Stimulated activated CD8-positive, alpha-beta memory T cell treated with anti-CD3 and anti-CD28 coated beads, Interleukin-2, amount 100 ng/mL, for 48 hours (primary cell): ENCODE measurements around the gene EPM2AIP1.
"Not testable (repeated sequence)": the region's sequence is repeated elsewhere in the genome, so short reads cannot be mapped to it uniquely, and the experiment has no call there.

Experiments used
- DNase-seq, 2 donors: peaks; one replicate each; pipeline ENCODE4 v3.0.0-alpha.2; 2020; ENCODE audit warnings: low read depth in 2 of 2

The EPM2AIP1 gene

DNA sequence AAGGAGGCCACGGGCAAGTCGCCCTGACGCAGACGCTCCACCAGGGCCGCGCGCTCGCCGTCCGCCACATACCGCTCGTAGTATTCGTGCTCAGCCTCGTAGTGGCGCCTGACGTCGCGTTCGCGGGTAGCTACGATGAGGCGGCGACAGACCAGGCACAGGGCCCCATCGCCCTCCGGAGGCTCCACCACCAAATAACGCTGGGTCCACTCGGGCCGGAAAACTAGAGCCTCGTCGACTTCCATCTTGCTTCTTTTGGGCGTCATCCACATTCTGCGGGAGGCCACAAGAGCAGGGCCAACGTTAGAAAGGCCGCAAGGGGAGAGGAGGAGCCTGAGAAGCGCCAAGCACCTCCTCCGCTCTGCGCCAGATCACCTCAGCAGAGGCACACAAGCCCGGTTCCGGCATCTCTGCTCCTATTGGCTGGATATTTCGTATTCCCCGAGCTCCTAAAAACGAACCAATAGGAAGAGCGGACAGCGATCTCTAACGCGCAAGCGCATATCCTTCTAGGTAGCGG lies at the start of gene EPM2AIP1:
EPM2AIP1 (minus strand) TSS at position 326 of the 520 bp plus-strand sequence; CDS start at position 272, 54 bp downstream.
- DNase-seq: peak in 1 of 2 donors; percentile 82

DNA sequence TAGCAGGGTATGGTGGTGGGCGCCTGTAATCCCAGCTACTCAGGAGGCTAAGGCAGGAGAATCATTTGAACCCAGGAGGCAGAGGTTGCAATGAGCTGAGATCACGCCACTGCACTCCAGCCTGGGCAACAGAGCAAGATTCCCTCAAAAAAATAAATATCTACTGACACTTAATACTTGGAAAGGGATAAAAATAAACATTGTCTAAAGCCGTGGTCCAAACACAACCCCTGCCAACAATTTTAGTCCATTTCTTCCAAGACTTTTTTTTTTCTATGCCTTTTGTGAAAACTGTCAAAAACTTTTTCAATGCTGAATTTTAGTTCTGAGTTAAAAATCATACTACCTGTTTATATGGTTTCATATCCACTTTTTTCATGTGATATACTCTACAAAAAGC lies 49.8 kb upstream of the EPM2AIP1 start:
- DNase-seq: not testable (repeated sequence)

DNA sequence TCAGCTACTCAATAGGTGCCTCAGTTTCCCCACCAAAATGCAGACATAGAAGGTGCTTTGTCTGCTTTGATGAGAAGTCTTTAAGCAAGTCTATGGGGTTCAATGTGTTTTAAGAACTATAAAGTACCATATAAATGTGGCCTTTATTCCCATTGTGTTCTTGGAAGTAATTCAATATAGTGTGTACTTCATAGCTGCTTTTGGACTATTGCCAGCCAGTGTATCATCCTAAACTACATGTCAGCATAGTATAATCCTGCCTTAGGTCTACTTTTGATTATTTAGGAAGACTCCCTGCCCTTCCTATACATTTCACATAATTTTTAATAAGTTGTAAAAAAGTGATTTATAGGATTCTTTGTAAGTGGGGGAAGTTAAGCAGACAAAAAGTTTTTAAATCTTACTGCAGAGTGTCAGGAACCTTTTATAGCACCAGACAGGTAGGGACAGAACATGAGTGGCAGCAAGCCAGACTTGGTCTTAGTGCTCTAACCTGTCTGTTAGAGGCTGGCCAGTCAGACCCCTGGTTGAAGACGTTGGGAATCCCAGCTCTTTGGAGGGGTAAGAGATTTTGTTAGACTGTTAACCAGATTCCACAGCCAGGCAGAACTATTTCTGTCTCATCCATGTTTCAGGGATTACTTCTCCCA lies 48.7 kb upstream of the EPM2AIP1 start:
- DNase-seq: no peak

DNA sequence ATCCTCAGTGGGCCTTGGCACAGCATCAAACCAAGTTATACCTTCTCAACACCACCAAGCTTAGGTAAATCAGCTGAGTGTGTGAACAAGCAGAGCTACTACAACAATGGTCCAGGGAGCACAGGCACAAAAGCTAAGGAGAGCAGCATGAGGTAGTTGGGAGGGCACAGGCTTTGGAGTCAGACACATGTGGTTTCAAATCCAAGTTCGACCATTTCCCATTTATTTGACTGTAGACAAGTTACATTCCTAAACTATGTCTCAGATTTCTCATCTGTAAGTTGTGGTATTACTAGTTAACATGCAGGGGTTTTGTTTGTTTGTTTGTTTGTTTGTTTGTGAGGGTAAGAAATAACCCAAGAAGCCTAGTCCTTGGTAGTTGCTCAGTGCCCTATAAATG lies 47.3 kb upstream of the EPM2AIP1 start:
- DNase-seq: no peak

DNA sequence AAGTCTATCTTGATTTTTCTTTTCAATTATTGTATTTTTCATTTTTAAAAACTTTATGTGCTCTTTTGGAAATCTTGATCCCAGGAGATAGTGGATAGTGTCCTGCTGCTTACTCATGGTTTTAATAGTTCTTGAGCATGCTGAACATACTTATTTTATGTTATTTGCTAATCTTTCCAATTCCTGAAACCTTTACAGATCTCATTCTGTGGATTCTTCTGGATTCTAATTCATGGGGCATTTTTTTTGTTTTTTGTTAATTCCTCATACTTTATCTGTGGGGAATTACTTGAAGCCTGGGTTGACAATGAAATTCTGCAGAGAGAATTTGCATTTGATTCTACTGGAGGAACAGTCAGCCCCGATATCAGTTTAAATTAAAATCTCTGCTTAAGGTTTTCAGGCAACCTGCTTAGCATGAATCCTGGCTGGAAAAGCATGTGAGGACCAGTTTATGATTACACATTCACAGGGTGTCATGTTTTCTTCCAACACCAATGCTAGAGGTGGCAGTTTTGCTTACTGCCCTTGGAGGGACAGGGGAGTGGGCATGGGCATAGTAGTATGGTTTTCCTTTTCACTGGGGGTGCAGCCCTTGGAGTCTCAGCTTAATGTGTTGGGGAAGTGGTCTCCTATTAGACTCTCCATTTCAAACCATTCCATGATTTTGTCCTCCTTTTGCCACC lies 46.4 kb upstream of the EPM2AIP1 start:
- DNase-seq: no peak

DNA sequence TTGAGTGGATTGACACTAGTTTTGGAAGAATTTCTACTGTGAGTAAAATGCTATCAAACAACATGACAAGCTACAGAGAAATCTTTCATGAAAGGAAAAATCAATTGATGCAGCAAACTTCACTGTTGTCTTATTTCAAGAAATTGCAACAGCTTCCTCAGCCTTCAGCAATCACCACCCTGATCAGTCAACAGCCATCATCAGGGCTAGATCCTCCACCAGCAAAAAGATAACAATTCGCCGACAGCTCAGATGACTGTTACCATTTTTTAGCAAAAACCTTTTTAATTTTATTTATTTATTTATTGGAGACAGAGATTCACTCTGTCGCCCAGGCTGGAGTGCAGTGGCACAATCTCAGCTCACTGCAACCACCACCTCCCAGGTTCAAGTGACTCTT lies 44.4 kb upstream of the EPM2AIP1 start:
- no peak for DNase-seq

DNA sequence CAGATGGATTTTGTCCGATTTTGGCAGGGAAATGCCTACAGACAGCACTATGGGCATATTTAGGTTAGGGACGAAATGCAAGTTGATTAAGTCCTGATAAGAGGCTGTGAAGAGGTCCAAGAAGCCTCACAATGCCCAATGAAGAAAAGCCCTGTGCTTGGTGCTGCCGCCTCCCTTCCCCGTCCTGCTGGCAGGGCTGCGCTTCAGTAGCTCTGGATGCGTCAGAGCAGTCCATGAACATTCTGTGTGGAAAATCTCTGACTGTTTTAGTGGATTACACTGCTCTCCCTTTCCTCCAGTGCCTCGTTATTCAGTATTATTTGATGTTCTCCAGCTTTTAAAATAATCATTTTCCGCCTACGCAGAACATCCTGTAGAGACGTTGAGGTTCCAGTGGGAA lies 40.0 kb upstream of the EPM2AIP1 start:
- no peak for DNase-seq

DNA sequence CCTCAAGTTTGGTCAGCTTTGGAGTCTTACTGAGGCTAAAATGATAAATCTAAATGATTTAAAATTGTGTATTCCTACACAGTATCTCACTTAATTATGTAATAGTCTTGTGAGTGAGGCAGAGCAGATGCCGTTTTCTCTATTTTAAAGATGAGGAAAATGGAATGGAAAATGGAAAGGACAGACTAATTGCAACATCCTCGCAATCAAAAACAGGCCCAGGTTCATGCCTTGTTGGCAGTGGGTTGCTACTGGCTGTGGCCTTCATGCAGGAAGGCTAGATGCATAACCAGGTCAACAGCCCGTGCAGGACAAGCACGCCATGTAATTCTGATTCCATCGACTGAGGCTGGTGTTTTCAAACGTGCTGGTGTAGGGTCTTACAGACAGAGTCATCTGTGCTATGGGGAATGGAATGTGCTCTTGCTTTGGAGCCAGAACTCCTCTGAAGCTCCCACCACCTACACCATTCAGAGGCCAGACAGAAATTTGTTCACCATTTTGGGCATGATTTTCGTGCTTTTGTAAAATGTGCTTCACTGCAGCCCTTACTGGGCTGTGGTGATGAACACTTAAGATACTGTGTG lies 38.3 kb upstream of the EPM2AIP1 start:
- no peak for DNase-seq

DNA sequence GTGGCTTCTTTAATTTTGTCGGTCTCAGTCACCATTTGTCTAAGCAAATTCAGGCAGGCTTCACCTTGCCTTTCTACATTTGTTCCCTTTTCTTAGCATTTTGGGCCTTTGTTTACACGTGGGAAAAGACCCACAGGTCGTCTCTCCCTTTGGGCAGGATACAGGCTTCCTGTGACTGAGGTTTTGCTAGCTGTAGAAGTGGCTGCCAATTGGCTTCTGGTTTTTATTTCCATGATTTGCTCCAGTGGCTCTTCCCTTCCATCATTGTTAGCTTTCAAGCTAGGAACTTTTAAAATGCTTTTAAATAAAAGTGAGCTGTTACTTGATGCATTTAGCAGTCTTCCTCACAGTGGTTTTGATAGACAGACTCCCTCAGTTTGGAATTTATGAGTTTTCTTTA lies 37.7 kb upstream of the EPM2AIP1 start:
- DNase-seq: no peak

DNA sequence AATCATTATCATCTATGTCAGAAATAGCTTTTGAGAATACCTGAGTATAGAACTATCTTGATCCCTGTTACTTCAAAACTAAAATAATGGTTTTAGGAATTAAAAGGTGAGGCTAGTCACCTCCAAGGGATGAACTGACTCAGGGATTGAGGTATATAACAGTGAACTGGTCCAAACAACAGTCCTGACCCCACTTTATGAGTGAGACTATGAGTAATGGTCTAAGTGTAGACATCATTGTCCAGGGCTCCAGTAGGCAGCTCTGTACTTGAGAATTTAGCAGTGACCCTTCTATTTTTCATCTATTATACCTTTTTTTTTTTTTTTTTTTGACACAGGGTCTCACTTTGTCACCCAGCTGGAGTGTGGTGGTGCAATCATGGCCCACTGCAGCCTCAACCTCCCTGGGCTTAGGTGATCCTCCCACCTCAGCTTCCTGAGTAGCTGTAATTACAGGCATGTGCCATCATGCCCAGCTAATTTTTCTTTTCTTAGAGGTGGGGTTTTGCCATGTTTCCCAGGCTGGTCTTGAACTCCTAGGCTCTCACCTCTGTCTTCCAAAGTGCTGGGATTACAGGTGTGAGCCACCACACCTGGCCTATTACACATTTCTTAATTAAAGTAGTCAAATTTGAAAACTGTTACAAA lies 36.7 kb upstream of the EPM2AIP1 start:
- no peak for DNase-seq

DNA sequence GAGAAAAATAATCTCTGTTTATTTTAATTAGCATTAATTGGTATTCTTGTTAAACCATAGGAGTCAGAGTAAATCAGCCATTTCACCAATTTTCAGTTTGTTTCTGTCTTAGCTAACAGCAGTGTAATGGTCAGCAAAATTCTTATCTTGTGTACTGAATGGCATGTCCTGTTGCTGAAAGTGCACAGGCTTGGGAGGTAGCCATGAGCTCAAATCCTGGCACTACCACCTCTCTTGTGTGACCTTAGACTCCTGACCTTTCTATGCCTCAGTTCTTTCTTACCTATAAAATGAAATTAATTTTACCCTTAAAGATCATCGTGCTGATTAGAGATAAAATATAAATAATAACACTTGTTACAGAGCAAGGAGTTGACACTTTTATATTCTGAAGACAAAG lies 36.2 kb upstream of the EPM2AIP1 start:
- no peak for DNase-seq

DNA sequence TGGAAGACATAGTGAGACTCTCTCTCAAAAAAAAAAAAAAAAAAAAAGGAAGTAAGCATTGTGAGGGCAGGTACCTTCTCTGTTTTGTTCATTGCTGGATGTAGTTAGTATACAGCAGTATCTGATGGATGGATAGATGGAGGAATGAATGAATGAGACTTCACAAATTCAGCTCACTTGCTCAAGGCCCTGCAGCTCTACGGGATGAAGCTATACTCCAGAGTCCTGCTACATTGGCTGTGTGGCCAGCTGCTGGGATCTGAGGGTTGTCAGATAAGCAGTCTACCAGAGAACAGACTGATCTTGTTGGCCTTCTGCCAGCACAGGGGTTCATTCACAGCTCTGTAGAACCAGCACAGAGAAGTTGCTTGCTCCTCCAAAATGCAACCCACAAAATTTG lies 35.4 kb upstream of the EPM2AIP1 start:
- DNase-seq: no peak

DNA sequence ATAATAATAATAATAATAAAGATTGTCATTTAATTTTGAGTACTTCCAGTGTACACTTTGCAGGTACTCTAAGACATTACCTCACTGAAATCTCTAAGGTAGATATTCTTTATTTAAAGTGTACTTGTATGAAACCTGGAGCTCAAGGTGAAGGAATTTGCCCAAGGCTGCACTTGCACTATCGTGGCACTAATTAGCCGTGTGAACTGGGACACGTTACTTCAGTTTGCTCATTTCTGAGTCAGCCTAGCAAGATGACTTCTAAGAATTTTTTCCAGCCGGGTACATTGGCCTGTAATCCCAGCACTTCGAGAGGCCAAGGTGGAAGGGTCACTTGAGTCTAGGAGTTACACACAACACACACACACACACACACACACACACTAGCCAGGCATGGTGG lies 33.9 kb upstream of the EPM2AIP1 start:
- no peak for DNase-seq

DNA sequence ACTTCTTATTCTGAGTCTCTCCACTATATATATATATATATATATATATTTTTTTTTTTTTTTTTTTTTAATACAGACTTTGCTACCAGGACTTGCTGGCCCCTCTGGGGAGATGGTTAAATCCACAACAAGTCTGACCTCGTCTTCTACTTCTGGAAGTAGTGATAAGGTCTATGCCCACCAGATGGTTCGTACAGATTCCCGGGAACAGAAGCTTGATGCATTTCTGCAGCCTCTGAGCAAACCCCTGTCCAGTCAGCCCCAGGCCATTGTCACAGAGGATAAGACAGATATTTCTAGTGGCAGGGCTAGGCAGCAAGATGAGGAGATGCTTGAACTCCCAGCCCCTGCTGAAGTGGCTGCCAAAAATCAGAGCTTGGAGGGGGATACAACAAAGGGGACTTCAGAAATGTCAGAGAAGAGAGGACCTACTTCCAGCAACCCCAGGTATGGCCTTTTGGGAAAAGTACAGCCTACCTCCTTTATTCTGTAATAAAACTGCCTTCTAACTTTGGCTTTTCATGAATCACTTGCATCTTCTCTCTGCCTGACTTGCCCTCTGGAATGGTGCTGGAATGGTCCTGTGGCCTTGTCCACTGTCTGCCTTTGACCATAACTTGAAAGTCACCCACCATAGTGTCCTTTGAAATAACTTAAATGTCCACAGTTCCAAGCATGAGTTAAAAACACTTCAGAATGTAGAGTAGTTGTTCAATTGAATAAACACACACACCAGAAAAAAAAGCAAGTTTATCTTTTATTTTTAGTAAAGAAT lies 32.8 kb upstream of the EPM2AIP1 start:
- no peak for DNase-seq

DNA sequence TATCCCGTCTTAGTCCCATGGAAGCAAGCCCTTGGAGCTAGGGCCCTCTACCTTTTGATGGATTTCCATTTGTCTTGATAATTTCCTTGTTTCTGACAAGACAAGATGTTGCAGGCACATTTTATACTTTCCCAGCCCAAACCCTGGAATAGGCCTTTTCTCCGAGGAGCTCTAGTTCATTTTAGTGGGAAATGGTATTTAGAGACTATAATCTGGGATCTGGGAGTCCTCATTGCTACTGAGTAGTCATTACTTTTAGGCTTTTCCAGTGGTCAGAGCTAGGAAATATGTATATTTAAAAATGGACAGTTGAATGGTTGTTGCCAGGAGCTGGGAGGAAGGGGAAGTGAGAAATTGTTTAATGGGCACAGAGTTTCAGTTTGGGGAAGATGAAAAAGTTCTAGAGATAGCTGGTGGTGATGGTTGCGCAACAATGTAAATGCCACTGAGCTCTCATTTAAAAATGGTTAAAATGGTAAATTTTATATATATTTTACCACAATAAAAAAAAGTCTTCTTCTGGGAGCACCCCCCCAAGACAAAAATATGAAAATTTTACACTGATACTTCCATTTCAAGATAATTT lies 32.0 kb upstream of the EPM2AIP1 start:
- DNase-seq: no peak

DNA sequence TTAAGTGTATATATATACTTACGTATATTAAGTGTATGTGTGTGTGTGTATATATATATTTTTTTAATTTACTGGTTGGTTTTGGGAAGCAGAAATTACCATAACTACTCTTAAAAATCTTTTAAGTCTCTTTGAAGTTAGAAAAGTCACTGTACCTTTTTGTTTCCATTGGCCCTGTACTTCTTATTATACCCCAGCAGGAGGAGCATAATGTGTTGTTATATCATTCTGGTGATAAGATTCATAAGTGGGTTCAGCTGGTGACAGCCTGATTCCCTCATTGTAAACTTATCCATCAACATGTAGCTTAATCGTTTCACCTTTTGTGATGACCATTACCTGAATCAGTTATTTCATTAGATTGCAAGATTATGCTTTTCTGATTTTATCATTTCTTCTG lies 31.2 kb upstream of the EPM2AIP1 start:
- DNase-seq: no peak

DNA sequence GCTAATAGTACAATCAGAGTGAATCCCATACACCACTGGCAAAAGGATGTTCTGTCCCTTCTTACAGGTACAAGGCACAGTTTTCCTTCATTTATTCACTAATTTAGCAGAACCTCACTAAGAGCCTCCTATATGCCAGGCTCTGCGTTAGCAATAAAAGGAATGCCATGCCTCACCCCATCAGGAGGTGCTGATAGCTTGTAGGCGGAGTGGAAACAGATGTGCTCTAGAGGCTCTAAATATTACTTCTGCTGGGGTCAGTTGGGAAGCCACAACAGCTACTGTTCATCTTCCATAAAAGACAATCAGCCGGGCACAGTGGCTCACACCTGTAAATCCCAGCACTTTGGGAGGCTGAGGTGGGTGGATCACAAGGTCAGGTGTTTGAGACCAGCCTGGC lies 24.8 kb upstream of the EPM2AIP1 start:
- DNase-seq: no peak

DNA sequence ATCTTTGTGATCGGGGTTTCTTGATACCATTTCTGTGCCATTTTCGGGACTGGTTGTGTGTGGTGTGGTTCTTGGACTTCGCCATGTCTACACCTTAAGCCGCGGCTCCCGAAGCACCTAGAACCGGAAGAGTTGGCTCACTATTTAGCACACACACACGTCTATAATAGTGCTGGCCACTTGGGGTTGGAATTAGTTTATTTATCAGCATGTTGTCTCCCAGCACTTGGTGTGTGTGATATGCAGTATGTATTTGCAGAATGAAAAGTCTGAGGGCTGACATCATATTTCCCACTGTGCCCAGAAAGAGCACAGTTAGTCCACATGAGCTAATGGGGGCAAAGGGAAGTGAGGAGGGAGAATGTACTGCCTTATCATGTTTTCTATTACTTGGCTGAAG lies 24.0 kb upstream of the EPM2AIP1 start:
- no peak for DNase-seq

DNA sequence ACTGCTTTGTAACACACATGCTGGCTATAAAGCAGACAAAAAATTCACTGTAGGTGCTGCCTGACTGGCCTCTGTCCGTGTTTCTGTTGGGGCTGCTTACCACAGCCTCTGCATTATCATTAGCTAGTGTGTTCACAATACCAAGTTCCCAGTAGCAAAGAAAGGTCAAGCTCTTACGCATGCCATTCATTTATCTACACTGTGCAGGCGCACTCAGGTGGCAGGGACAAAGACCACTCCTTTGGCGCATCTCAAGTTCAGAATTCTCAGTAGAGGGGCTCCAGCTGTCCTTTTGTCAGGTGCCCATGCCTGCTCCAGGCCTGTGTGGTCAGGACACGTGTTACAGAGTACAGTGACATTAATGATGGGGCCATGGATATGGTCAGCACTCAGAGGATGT lies 22.7 kb upstream of the EPM2AIP1 start:
- no peak for DNase-seq

DNA sequence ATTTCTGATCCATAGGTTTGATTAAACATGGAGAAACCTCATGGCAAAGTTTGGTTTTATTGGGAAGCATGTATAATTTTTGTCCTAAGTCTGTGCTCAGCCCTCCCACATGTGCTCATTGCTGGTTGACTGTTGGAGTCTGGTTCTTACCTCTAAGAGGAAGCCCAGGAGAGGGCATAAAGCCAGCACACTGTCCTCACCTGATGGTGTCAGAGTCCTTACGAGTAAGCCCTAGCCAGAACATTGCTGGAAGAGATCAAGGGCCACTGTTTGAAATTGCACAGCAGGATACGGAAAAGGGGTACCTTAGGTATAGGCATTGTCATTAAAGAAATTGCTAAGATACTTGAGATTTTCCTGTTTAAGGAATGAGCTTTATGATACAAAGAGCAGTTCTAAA lies 21.7 kb upstream of the EPM2AIP1 start:
- no peak for DNase-seq
